IMR-90 (cell line): Measurements from ENCODE around the gene YPEL1.

ENCODE experiments used
- BHLHE40 ChIP-seq: fragments of 150-350 bp; IDR thresholded peaks from 2 replicates; pipeline ENCODE4 v1.6.1; 2016; ENCODE audit warnings: mild to moderate bottlenecking, low read depth, low read length
- CEBPB ChIP-seq: IDR thresholded peaks from 2 replicates; pipeline ENCODE4 v1.6.1; 2012; ENCODE audit warnings: low read depth, low read length, improper control_type of control experiment
- CHD1 ChIP-seq: IDR thresholded peaks from 2 replicates; pipeline ENCODE4 v1.6.1; 2012; ENCODE audit warnings: low read depth, low read length, improper control_type of control experiment
- FOS ChIP-seq: fragments of 150-350 bp; IDR thresholded peaks from 2 replicates; pipeline ENCODE4 v1.6.1; 2016; ENCODE audit warnings: low read depth, low read length
- MXI1 ChIP-seq: IDR thresholded peaks from 2 replicates; pipeline ENCODE4 v1.6.1; 2012; ENCODE audit warnings: low read depth, mild to moderate bottlenecking, low read length, moderate library complexity, borderline replicate concordance
- NFE2L2 ChIP-seq: fragments of 150-350 bp; IDR thresholded peaks from 2 replicates; pipeline ENCODE4 v1.6.1; 2016; ENCODE audit warnings: low read depth, mild to moderate bottlenecking, low read length
- POLR2A ChIP-seq: IDR thresholded peaks from 2 replicates; pipeline ENCODE4 v1.6.1; 2012; ENCODE audit warnings: mild to moderate bottlenecking, low read depth, low read length
- RAD21 ChIP-seq: IDR thresholded peaks from 2 replicates; pipeline ENCODE4 v1.6.1; 2012; ENCODE audit warnings: low read length, improper control_type of control experiment
- RCOR1 ChIP-seq: IDR thresholded peaks from 2 replicates; pipeline ENCODE4 v1.6.1; 2012; ENCODE audit warnings: mild to moderate bottlenecking, low read length, improper control_type of control experiment; ENCODE audit not compliant: insufficient replicate concordance
- RFX5 ChIP-seq: IDR thresholded peaks from 2 replicates; pipeline ENCODE4 v1.8.0; 2012; ENCODE audit warnings: low read depth, mild to moderate bottlenecking, low read length, moderate library complexity
- SMC3 ChIP-seq: fragments of 150-350 bp; IDR thresholded peaks from 2 replicates; pipeline ENCODE4 v1.6.1; 2016; ENCODE audit warnings: low read depth, mild to moderate bottlenecking, antibody characterized with exemption, low read length, moderate library complexity
- USF2 ChIP-seq: fragments of 150-350 bp; IDR thresholded peaks from 2 replicates; pipeline ENCODE4 v1.6.1; 2017; ENCODE audit warnings: mild to moderate bottlenecking, antibody characterized with exemption, low read length, low read depth
- TF ChIP-seq, protein P1 (sequence below): conservative IDR thresholded peaks from 2 replicates; pipeline ENCODE4 v1.5.1; 2012; ENCODE audit warnings: mild to moderate bottlenecking, low read depth, low read length, improper control_type of control experiment
- TF ChIP-seq, protein P2 (sequence below): fragments of 150-350 bp; IDR thresholded peaks from 2 replicates; pipeline ENCODE4 v1.6.1; 2016; ENCODE audit warnings: low read depth, mild to moderate bottlenecking, low read length, moderate library complexity, borderline replicate concordance

- no peak for TF ChIP-seq CHD1
- TF ChIP-seq, protein P1, sequence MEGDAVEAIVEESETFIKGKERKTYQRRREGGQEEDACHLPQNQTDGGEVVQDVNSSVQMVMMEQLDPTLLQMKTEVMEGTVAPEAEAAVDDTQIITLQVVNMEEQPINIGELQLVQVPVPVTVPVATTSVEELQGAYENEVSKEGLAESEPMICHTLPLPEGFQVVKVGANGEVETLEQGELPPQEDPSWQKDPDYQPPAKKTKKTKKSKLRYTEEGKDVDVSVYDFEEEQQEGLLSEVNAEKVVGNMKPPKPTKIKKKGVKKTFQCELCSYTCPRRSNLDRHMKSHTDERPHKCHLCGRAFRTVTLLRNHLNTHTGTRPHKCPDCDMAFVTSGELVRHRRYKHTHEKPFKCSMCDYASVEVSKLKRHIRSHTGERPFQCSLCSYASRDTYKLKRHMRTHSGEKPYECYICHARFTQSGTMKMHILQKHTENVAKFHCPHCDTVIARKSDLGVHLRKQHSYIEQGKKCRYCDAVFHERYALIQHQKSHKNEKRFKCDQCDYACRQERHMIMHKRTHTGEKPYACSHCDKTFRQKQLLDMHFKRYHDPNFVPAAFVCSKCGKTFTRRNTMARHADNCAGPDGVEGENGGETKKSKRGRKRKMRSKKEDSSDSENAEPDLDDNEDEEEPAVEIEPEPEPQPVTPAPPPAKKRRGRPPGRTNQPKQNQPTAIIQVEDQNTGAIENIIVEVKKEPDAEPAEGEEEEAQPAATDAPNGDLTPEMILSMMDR: no peak
- no peak for TF ChIP-seq POLR2A
- no peak for TF ChIP-seq MXI1
- TF ChIP-seq RCOR1: no peak
- no peak for TF ChIP-seq RAD21
- TF ChIP-seq SMC3: no peak
- TF ChIP-seq, protein P2, sequence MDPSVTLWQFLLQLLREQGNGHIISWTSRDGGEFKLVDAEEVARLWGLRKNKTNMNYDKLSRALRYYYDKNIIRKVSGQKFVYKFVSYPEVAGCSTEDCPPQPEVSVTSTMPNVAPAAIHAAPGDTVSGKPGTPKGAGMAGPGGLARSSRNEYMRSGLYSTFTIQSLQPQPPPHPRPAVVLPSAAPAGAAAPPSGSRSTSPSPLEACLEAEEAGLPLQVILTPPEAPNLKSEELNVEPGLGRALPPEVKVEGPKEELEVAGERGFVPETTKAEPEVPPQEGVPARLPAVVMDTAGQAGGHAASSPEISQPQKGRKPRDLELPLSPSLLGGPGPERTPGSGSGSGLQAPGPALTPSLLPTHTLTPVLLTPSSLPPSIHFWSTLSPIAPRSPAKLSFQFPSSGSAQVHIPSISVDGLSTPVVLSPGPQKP: no peak
- TF ChIP-seq BHLHE40: no peak
- TF ChIP-seq CEBPB: no peak
- TF ChIP-seq RFX5: no peak
- no peak for TF ChIP-seq USF2
- TF ChIP-seq NFE2L2: no peak
- no peak for TF ChIP-seq FOS
Measured at GRCh38 chr22:21690401-21690801, 45.2 kb downstream of the YPEL1 start.
